Testis (tissue), 3 donors: Measurements from ENCODE around the gene AHR. TPM values are rescaled to one million over a fixed set of nuclear protein-coding genes. Genes with fewer than 3 reads are reported as not detected.

ENCODE experiments used
- DNase-seq: peaks from one replicate; pipeline ENCODE4 v3.0.0-alpha.2; 2019
- H3K27ac ChIP-seq, 2 donors: fragments of 200-600 bp; sonication (generic); one replicate each; pipeline ENCODE4 v1.5.1; 2019
- H3K27me3 ChIP-seq: fragments of 200-600 bp; sonication (generic); one replicate; pipeline ENCODE4 v1.5.1; 2019
- H3K36me3 ChIP-seq: fragments of 200-600 bp; sonication (generic); one replicate; pipeline ENCODE4 v1.5.1; 2017; ENCODE audit warnings: low read depth; ENCODE audit errors: missing control alignments
- H3K4me1 ChIP-seq: fragments of 200-600 bp; sonication (generic); one replicate; pipeline ENCODE4 v1.5.1; 2019
- H3K4me3 ChIP-seq, 2 donors: fragments of 200-600 bp; sonication (generic); one replicate each; pipeline ENCODE4 v1.5.1; 2017 to 2019
- H3K9me3 ChIP-seq: fragments of 200-600 bp; sonication (generic); one replicate; pipeline ENCODE4 v1.5.1; 2017
- CTCF ChIP-seq, 3 experiments: fragments of 450-650 bp in 2 of 3; fragments of 200-600 bp in 1 of 3; sonication (generic) in 1 of 3; IDR thresholded peaks; one replicate each; pipeline ENCODE4 v1.5.1; 2016 to 2019; ENCODE audit warnings: antibody characterized with exemption in 3 of 3, mild to moderate bottlenecking in 2 of 3, moderate library complexity in 1 of 3
- POLR2A ChIP-seq: fragments of 450-650 bp; IDR thresholded peaks from one replicate; pipeline ENCODE4 v1.6.1; 2017; ENCODE audit warnings: antibody characterized with exemption, mild to moderate bottlenecking, moderate library complexity
- WGBS, 2 donors: methylation state at CpG; one replicate each; pipeline ENCODE4 v1.1.5; 2018; 5-methylcytosine and 5-hydroxymethylcytosine counted together
- intact Hi-C: fragments of 100-400 bp; cut with DNase I; formaldehyde crosslinking; loops from one replicate; pipeline ENCODE4 v1.15.1; 2023; ENCODE audit warnings: low total_unique reads
- polyA plus RNA-seq: library from polyadenylated mRNA; stranded (reverse); fragments of 350-450 nt; fragmentation: Illumina TruSeq; extraction: RNeasy Lipid Tissue Mini Kit (QIAGEN cat#74804); gene quantifications from one replicate; pipeline ENCODE4 v1.2.3, GENCODE V29; 2014; ENCODE audit warnings: low read depth, low replicate concordance; ENCODE audit not compliant: insufficient read depth
- total RNA-seq, 2 donors: library from RNA; depleted of rRNA; stranded (reverse); fragments of >200 nt; gene quantifications; one replicate each; pipeline ENCODE4 v1.2.3, GENCODE V29; 2016

Gene AHR
- total and polyA plus RNA-seq, 3 donors from 2014 or later = 12.3 to 48.9 (median 28.4) TPM

GRCh38 chr7:17307000-17307399 is 8.5 kb downstream of the AHR start:
- Histone ChIP-seq H3K9me3 (no peaks in the 10 kb centered on the region), H3K4me3 (no peak overlapping the region), H3K4me1 (peaks cover 2% of the 10 kb centered on the region), H3K36me3 (no peaks in the 10 kb centered on the region), H3K27ac (no peak overlapping the region), H3K27me3 (no peaks in the 10 kb centered on the region)
- WGBS, 2 donors = 38 to 55% methylated on average over 1 of the region's 1 CpG
- no peak for DNase-seq
- intact Hi-C loops = no loop called here
- TF ChIP-seq POLR2A (no peak), CTCF (IDR thresholded peaks at IDR 0.05) (no peak)

- Histone ChIP-seq H3K4me3 (no peak overlapping the region), H3K4me1 (no peaks in the 10 kb centered on the region), H3K27me3 (no peaks in the 10 kb centered on the region), H3K9me3 (no peaks in the 10 kb centered on the region), H3K36me3 (no peaks in the 10 kb centered on the region), H3K27ac (no peak overlapping the region)
- 71 to 82% methylated on average over 5 of the region's 5 CpGs for WGBS, 2 donors
- TF ChIP-seq POLR2A (no peak), CTCF (IDR thresholded peaks at IDR 0.05) (no peak)
- no peak for DNase-seq
- intact Hi-C loops = no loop called here
These were observed 9.1 kb downstream of the AHR start for GRCh38 chr7:17307558-17307957.

- Histone ChIP-seq H3K36me3 (no peaks in the 10 kb centered on the region), H3K27ac (no peak overlapping the region), H3K27me3 (no peaks in the 10 kb centered on the region), H3K4me1 (no peaks in the 10 kb centered on the region), H3K9me3 (no peaks in the 10 kb centered on the region), H3K4me3 (no peak overlapping the region)
- 91 to 92% methylated on average over 2 of the region's 2 CpGs for WGBS, 2 donors
- DNase-seq = no peak
- no peak for TF ChIP-seq CTCF (IDR thresholded peaks at IDR 0.05)
- TF ChIP-seq POLR2A = no peak
- intact Hi-C loops = no loop called here
These were observed 9.7 kb downstream of the AHR start for GRCh38 chr7:17307969-17308648.

- H3K4me1 ChIP-seq = no peaks in the 10 kb centered on the region
- H3K4me3 ChIP-seq = no peak overlapping the region
- no peaks in the 10 kb centered on the region for H3K27me3 ChIP-seq
- WGBS, 2 donors = 91 to 92% methylated on average over 4 of the region's 4 CpGs
- no peak for TF ChIP-seq POLR2A
- TF ChIP-seq CTCF (IDR thresholded peaks at IDR 0.05) = no peak
- H3K9me3 ChIP-seq = no peaks in the 10 kb centered on the region
- no peak for DNase-seq
- intact Hi-C loops = no loop called here
- H3K27ac ChIP-seq = no peak overlapping the region
- no peaks in the 10 kb centered on the region for H3K36me3 ChIP-seq
These were observed 12.7 kb downstream of the AHR start for GRCh38 chr7:17311194-17311593.

- Histone ChIP-seq H3K27ac (no peak overlapping the region), H3K27me3 (no peaks in the 10 kb centered on the region), H3K4me3 (no peak overlapping the region), H3K4me1 (no peaks in the 10 kb centered on the region), H3K36me3 (no peaks in the 10 kb centered on the region), H3K9me3 (no peaks in the 10 kb centered on the region)
- 80 to 88% methylated on average over 3 of the region's 3 CpGs for WGBS, 2 donors
- intact Hi-C loops = no loop called here
- no peak for DNase-seq
- no peak for TF ChIP-seq CTCF (IDR thresholded peaks at IDR 0.05)
- TF ChIP-seq POLR2A = no peak
These were observed 13.5 kb downstream of the AHR start for GRCh38 chr7:17311952-17312351.
